ENCODE data around the gene APOA1.

- TF ChIP-seq CTCF (IDR thresholded peaks at IDR 0.05) (no peak), EZH2 (IDR thresholded peaks at IDR 0.05; ENCODE audit: borderline replicate concordance, insufficient read depth, low read depth, low read length, poor library complexity, severe bottlenecking) (no peak)
Measured at GRCh38 chr11:116859175-116859574, 21.8 kb upstream of the APOA1 start.
